Globus pallidus (tissue), 1 donor: ENCODE results near the gene CRABP1.
"Not testable (repeated sequence)": the region's sequence is repeated elsewhere in the genome, so short reads cannot be mapped to it uniquely, and the experiment has no call there.

Experiments used
- DNase-seq: peaks from one replicate; pipeline ENCODE4 v3.0.0-alpha.2; 2015; ENCODE audit warnings: low spot score

CRABP1 gene

DNA sequence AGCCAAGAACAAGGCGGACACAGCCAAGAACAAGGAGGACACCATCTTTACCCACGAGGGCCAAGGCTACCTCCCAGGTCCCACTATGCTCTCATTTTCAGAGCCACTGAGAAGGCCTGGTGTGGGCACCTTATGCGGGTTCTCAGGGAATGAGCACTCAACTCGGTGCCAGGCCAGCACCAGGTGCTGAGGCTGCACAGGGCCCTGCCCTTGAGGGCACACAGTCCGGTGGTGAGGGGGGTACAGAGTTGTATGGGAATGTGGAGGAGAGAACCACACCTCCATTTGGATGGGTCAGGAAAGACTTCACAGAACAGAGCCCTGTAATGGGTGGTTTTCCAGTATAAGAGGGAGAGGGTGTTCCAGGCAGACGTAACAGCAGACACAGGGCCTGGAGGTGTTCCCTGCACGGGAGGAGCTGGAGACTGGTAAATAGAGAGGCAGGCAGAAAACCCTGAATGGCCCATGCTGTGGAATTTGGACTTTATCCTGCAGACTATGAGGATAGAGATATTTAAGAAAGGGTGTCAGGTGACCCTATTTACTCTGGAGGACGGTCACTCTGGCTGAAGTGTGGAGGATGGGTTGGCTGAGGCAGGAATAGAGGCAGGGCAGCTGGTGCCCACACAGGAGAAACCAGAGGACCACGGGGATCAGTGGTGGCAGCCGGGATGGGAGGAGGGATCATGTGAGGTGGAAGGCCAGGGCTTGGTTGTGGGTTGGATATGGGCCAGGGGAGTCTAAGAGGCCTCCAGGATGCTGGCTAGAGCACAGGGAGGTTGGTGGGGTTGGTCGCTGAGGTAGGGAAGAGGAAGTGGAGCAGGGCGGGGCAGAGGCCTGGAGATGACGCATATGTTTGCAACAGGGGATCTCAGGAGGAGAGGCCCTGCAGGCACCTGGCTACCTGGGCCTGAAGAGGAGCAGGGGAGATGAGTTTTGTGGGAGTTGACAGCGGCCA lies 34.6 kb downstream of the CRABP1 start:
- no peak for DNase-seq

GRCh38 chr15:78380143-78380542 lies 40.0 kb downstream of the CRABP1 start:
- not testable (repeated sequence) for DNase-seq

- DNase-seq: no peak
Observed at GRCh38 chr15:78382114-78382880, 42.1 kb downstream of the CRABP1 start.

DNA sequence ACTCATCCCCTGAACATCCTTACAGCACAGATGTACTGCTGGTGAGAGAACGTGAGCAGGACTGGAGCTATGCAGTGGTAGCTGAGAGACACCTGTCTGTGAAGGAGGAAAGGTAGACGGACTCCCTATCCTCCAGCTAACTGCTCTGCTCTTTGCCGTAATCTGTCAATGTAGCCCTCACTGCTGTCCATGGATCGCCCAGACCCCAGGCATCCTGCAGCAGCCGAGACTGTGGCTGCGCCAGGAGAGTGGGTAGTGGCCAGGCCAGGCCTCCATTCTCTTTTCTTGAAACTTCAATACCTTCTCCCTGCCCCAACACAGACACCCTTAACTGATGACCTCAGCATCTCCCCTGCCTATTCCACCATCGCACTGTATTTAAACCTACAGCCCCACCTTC lies 44.5 kb downstream of the CRABP1 start:
- no peak for DNase-seq

DNA sequence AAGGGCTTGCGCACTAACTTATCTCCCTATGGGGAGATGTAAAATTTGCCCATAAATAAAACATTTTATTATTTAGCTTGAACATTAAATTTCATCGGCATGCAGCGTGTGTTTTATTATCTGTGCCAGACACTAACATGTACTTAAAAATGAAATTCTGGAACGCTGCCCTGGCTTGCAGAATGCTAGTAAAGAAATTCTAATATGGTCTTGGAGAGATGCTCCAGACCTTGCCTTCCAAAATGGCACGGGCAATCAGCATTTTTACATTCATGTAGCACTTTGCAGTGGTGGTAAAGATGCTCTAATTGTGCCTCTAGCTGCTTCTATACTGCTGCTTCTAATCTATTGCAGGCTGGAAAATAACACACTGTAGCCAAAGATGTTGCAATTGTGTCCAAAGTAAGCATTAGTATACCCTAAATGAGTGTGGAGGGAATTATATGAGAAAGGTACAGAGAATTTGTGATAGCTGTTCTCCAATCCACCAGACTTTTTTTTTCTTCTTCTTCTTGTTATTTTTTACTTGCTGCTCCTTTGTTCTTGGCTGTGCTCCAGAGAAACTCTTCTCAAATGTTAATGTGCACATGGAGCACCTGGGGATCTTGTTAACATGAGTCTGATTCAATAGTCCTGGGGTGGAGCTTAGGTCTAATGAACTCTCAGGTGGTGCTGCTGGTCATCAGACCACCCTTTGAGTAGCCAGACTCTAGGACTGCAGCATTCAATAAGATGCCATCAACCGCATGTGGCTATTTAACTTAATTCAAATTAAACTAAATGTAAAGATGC lies 47.3 kb downstream of the CRABP1 start:
- no peak for DNase-seq

GRCh38 chr15:78388865-78389264 lies 48.7 kb downstream of the CRABP1 start:
- DNase-seq: no peak

GRCh38 chr15:78389322-78389721 lies 49.2 kb downstream of the CRABP1 start:
- DNase-seq: no peak

GRCh38 chr15:78389738-78390137 lies 49.6 kb downstream of the CRABP1 start:
- DNase-seq: no peak

- DNase-seq: no peak
Observed at GRCh38 chr15:78390242-78390641, 50.1 kb downstream of the CRABP1 start.

DNA sequence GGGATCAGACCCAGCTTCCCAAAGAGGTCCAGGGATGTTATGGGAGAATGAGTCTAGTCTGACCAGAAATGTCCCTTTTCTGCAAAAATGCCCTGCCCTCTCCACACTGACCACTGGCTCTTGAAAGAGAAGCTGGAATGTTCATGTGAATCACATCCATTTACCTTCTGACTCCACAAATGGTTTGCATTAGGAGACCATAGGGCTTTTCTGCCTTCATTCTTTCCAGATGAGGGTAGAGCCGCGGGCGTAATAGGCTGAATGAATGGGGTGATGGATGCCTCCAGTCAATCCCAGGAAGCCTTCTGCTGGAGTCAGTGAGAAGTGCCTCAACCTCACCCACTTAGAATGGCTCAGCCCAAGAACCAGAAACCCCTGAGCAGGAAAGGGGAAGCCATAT lies 50.7 kb downstream of the CRABP1 start:
- no peak for DNase-seq

DNA sequence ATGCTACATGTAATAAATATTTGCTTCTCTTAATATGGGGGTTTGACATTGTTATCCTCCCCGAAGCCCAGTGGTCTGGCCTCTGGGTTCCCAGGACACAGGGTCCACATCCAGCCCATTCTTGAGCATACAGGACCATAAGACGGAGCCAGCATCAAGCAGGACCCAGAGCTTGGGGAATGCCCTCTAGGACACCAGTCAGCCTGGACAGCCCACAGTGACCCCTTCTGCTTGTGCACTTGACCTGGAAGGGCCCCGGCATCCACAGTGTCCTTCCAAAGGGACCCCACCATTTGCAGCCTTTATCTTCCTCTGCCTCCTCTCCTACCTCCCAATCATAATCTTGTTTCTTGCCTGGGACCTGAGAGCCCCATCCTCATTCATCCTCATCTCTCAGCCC lies 51.6 kb downstream of the CRABP1 start:
- no peak for DNase-seq

DNA sequence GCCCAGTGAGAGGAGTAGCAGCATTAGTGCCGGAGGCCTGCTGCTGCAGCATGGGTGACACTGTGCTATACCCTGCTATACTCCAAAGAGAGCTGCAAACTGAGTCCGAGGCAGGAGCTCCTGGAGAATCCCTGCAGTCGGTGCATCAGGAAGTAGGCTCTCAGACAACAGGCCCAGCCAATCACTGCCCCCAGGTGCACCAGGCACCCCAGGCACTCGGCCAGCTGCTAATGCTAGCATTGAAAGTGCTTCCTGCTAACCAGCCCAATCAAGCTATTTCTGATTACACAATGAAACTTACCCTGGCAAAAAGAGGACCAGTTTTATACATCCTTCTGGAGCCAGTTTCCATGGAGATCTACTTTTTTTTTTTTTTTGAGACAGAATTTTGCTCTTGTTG lies 52.3 kb downstream of the CRABP1 start:
- no peak for DNase-seq

GRCh38 chr15:78393137-78393536 lies 53.0 kb downstream of the CRABP1 start:
- no peak for DNase-seq

DNA sequence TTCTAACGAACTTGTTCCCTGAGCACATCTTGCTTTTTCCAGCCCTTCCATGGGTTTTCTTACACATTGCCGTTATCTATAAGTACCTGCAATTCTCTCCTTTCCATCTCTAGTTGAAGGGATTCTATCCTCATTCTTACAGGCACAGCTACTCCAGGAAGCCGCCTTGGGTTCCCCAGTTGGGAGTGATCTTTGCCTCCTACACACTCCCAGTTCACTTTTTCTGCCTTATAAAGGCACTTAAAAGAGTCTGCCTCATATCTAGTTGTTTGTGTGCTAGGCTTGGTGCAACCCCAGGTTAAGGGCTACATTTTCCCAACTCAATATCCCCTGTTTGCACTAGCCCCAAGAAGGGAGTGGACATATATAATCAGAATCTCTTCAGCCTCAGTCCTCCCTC lies 53.9 kb downstream of the CRABP1 start:
- DNase-seq: no peak

GRCh38 chr15:78394981-78395616 lies 54.9 kb downstream of the CRABP1 start:
- no peak for DNase-seq

- no peak for DNase-seq
Observed at GRCh38 chr15:78396186-78396814, 56.1 kb downstream of the CRABP1 start.

DNA sequence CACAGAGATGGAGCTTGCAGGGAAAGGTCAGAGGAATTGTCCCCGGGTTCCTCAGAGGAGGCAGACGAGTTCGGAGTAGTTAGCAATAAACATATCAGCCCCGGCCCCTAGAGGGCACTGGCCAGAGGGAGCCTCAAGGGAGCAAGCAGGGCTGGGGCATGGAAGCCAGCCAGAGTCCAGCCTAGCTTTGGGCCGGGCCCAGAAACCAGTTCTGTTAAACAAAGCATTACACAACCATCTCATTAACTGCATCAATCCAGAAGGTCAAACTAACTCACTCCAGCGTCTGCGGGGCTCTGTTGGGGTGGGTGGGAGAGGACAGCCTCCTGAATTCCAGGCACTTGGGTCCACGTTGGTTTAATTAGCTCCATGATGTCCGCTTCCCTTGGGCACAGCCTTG lies 56.8 kb downstream of the CRABP1 start:
- DNase-seq: peak; percentile 9

- DNase-seq: no peak
Observed at GRCh38 chr15:78397382-78397781, 57.2 kb downstream of the CRABP1 start.
